GM21786 (cell line): ENCODE data around the gene SLC9B2.
A peak's percentile ranks its signal among the peaks of the same experiment; 100 is the strongest.

Experiments used
- ATAC-seq: cut with Tn5 transposase; IDR thresholded peaks from one replicate; pipeline ENCODE4 v1.9.1; 2021; ENCODE audit not compliant: unreplicated experiment

Gene SLC9B2

DNA sequence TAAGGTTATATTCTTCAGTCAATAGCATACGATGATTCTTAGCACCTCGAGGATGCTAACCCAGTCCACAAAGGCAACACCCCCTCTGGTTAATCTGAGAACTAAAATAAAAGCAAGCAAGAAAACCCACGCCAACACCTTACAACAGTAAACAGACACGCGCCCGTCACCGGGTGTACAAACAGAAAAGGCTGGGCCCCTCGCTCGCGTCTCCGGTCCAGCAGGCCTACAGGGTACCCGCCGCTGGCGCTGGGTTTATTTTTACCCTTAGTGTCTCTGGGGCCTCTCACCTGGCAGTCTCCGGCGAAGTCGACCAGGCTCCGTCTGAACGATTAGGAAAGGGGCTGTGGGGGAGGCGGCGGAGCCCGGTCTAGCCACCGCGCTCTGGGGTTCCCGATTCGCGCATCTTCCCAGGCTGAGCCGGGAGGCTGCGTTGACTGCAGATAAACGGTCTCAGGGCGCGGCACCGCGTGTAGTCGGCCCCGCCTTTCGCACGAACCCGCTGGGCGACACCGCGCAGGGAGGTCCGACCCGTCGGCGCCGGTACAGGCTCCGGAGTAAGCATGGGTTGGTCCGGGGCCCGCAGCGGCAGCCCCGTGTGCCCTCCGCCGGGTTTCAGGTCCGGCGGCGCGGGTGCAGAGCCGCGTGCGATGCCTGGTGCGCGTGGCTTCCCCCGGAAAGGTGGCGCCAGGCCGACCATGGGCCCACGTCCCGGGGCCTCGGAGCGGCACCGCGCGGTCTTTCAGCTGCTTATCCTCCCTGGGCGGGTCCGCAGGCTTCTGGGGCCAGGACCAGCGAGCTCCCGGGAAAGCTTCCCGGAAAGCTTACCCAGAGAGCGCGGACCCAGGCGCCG, 441 bp downstream of the SLC9B2 start:
- peak; percentile 38 for ATAC-seq

- peak; percentile 4 for ATAC-seq
Observed at GRCh38 chr4:103075435-103075893, 1.1 kb downstream of the SLC9B2 start.

GRCh38 chr4:103074744-103075434, 1.7 kb downstream of the SLC9B2 start:
- ATAC-seq, result peak; percentile 32

- no peak for ATAC-seq
Observed at GRCh38 chr4:103073792-103074438, 2.6 kb downstream of the SLC9B2 start.

- no peak for ATAC-seq
Observed at GRCh38 chr4:103067841-103068547, 8.6 kb downstream of the SLC9B2 start.

- ATAC-seq, result no peak
Observed at GRCh38 chr4:103060453-103061148, 16.0 kb downstream of the SLC9B2 start.

DNA sequence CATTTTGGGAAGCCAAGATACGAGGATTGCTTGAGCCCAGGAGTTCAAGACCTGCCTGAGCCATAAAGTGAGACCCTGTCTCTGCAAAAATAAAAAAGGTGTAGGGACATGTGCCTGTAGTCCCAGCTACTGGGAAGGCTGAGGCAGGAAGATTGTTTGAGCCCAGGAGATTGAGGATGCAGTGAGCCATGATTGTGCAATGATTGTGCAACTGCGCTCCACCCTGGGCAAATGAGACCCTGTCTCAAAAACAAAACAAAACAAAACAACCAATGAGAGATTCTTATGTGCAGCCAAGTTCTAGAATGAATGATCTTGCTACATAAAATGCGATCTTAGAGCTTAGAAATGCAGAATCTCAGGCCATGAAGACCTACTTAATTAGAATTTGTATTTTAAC, 22.5 kb downstream of the SLC9B2 start:
- no peak for ATAC-seq

DNA sequence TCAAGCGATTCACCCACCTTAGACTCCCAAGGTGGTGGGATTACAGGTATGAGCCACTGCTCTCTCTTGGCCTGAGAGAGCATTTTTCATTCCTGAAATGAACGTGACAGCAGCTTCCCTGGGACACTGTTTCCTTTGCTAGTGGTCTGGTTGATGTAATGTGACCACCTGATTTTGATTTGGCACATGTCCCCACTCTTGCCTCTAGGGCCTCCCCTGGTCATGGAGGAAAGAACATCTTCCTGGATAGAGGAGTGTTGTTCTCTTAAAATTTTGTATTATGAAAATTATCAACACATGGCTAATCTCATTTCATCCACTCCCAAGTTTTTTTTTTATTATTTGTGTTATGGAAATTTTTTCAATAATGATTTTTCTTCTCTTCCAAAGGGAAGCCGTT, 23.8 kb downstream of the SLC9B2 start:
- ATAC-seq, result no peak

DNA sequence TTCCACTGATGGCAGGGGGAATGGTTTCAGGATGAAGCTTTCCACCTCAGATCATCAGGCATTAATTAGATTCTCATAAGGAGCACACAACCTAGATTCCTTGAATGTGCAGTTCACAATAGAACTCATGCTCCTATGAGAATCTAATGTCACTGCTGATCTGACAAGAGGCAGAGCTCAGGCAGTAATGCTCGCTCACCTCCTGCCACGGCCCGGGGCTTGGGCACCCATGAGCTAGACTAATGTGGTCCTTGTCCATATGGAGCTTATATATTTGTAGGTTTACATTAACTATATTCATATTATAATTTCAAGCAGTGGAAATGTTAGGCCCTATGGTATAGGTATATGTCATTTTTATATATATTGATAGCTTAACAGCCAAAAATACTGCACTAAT, 24.4 kb downstream of the SLC9B2 start:
- ATAC-seq, result no peak

DNA sequence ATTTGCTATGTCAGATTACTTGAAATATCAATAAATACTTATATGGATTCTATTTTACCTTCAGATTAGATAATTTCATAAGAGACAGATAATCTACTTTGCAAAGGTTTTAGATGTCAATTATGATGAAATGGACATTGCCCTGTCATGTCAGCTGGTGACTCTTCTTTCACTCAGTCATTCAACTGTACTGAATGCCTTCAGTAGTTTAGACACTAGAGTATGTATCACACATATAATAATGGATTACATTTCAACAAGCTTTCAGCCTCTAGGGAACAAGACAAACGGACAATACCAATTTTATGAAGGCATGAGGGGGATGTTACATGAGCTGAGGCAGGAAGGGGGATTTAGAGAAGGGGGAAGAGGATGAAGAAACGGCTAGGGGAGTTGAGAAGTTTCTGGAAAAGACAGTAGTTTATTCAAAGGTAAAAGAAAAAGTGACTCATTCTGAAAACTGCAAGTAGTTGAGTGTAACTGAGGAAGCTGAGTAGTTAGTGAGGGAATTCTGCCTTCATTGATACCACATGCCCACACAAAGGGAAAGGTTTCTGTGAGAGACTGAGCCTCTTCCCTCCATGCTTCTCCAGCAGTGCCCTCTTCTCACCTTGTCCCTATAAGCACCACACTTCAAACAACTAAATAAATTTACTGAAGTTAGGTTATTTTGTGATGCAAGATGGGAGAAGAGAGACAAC, 25.7 kb downstream of the SLC9B2 start:
- ATAC-seq, result no peak

DNA sequence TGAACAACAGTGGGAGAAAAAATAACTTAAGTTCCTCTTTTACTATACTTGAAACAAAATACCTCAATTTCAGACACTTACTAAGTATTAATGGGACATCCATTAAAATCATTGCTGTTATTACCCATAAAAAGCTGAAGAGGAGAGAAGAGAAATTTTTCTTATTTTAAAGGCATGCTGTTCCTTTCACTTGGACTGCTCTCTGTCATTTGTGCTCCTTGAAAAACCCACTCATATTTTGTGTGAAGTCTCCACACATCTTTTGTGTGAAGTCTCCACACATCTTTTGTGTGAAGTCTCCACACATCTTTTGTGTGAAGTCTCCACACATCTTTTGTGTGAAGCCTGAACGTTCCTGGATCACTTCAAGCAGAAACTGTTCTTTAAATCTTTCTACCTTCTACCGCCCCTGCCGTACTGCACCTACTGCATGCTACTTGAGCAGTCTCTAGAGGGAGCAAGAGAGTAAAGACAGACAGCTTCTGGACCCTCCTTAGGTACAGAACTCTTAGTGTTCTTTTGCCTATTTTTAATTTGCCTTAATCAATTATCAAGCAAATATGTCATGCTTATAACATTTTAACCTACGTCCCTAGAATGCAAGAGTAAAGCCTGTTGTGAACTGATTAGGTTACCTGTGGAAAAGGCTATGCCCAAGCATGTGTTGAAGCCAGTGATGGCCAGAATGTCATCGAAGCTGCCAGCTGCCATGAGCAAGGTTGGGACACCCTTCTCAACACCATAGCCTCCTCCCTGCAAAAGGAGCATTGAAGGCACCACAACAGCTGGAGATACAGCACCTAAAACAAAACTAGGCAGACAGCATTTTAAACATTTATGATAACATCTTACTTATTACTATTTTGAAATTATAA, 29.9 kb downstream of the SLC9B2 start:
- ATAC-seq, result peak; percentile 94

- ATAC-seq, result no peak
Observed at GRCh38 chr4:103044183-103044582, 32.4 kb downstream of the SLC9B2 start.

DNA sequence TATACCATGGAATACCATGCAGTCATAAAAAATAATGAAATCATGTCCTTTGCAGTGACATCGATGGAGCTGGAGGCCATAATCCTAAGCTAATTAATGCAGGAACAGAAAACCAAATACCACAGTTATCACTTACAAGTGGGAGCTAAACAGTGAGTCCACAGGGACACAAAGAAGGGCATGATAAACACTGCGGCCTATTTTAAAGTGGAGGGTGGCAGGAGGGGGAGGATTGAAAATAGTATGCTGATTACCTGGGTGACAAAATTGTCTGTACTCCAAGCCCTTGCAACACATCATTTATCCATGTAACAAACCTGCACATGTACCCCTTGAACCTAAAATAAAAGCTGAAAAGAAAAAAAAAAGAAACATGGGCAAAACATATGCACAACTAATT, 40.4 kb downstream of the SLC9B2 start:
- ATAC-seq, result no peak

GRCh38 chr4:103032574-103032973, 44.0 kb downstream of the SLC9B2 start:
- peak; percentile 87 for ATAC-seq

- ATAC-seq, result no peak
Observed at GRCh38 chr4:103030791-103031190, 45.8 kb downstream of the SLC9B2 start.

DNA sequence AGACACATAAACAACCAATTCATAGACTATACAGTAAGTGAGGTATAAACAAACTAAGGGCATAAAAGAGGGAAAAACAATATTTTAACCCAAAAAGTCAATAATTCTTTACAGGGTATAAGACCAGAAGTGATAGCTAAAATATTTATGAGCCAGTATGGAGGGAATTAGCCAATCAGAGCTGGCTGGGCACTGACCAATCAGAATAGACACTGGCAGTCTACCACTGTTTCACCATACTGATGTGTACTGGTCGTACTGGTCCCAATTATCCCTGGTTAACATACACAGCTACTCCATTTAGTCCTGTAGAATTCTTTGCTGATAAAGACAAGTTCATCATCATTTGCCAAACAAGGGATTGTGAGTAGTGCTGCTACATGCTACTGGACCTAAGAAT, 47.3 kb downstream of the SLC9B2 start:
- no peak for ATAC-seq

DNA sequence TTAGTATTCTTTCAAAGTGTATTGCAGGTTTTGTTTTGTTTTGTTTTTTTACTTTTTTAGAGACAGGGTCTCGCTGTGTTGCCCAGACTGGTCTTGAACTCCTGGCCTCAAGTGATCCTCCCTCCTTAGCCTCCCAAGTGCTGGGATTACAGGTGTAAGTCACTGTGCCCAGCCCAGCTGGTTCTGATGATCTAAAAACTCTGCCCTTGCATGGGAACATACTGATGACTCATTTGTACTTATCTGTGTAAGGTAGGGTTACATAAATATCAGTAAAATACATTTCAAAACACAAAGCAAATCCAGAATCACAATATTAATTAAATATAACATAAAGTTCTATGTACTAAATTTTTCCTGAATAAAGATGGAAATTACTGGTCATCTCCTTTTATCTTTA, 49.7 kb downstream of the SLC9B2 start:
- no peak for ATAC-seq

DNA sequence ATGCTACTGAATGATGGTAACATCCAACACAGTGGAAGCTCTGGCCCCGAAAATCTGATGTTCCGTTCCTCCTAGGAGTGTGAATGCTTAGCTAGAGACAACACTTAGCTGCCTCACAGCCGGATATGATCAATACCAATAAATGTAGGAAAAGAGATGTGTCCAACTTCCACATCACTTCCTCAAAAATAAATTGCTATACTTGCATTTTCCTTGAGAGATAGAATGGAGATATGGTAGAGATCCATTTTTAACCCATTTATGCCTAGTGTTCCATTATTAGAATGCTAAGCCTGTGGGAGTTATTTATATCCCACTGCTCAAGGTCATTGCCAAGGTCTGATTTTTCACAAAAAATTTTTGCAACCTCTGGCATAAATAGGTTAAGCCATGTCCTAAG, 51.6 kb downstream of the SLC9B2 start:
- no peak for ATAC-seq

GRCh38 chr4:103021120-103021519, 55.4 kb downstream of the SLC9B2 start:
- no peak for ATAC-seq
